Measurements from ENCODE around the gene SHANK3.

The SHANK3 gene

GRCh38 chr22:50718352-50718709 is 45.7 kb downstream of the SHANK3 start:
- no peak for DNase-seq (ENCODE audit: low read depth)
- Histone ChIP-seq H3K4me3 (ENCODE audit: low read length) (no peak overlapping the region), H3K4me1 (ENCODE audit: control insufficient read depth, insufficient read depth, low read length) (no peaks in the 10 kb centered on the region), H3K9ac (ENCODE audit: low read length) (no peak overlapping the region), H3K9me3 (ENCODE audit: control insufficient read depth, low read length) (no peaks in the 10 kb centered on the region), H3K36me3 (ENCODE audit: control insufficient read depth, insufficient read depth, low read length, severe bottlenecking) (no peaks in the 10 kb centered on the region), H3K27me3 (replicated peaks; ENCODE audit: control insufficient read depth, insufficient read depth, low read length) (peaks cover 7% of the 10 kb centered on the region)

GRCh38 chr22:50719814-50720300 is 47.2 kb downstream of the SHANK3 start:
- no peaks in the 10 kb centered on the region for H3K36me3 ChIP-seq (ENCODE audit: control insufficient read depth, insufficient read depth, low read length, severe bottlenecking)
- H3K27me3 ChIP-seq (replicated peaks; ENCODE audit: control insufficient read depth, insufficient read depth, low read length), result peaks cover 4% of the 10 kb centered on the region
- no peak overlapping the region for H3K9ac ChIP-seq (ENCODE audit: low read length)
- H3K9me3 ChIP-seq (ENCODE audit: control insufficient read depth, low read length), result no peaks in the 10 kb centered on the region
- no peak overlapping the region for H3K4me3 ChIP-seq (ENCODE audit: low read length)
- H3K4me1 ChIP-seq (ENCODE audit: control insufficient read depth, insufficient read depth, low read length), result no peaks in the 10 kb centered on the region
- no peak for DNase-seq (ENCODE audit: low read depth)

GRCh38 chr22:50720301-50721256 is 48.0 kb downstream of the SHANK3 start:
- Histone ChIP-seq H3K36me3 (ENCODE audit: control insufficient read depth, insufficient read depth, low read length, severe bottlenecking) (no peaks in the 10 kb centered on the region), H3K9ac (ENCODE audit: low read length) (no peak overlapping the region), H3K9me3 (ENCODE audit: control insufficient read depth, low read length) (no peaks in the 10 kb centered on the region), H3K27me3 (replicated peaks; ENCODE audit: control insufficient read depth, insufficient read depth, low read length) (peaks cover 4% of the 10 kb centered on the region), H3K4me1 (ENCODE audit: control insufficient read depth, insufficient read depth, low read length) (no peaks in the 10 kb centered on the region), H3K4me3 (ENCODE audit: low read length) (no peak overlapping the region)
- DNase-seq (ENCODE audit: low read depth), result peak; percentile 43

GRCh38 chr22:50721257-50721844 is 48.7 kb downstream of the SHANK3 start:
- peaks cover 3% of the 10 kb centered on the region for H3K36me3 ChIP-seq (ENCODE audit: control insufficient read depth, insufficient read depth, low read length, severe bottlenecking)

GRCh38 chr22:50722048-50722701 is 49.6 kb downstream of the SHANK3 start:
- no peaks in the 10 kb centered on the region for H3K9me3 ChIP-seq (ENCODE audit: control insufficient read depth, low read length)
- no peaks in the 10 kb centered on the region for H3K4me1 ChIP-seq (ENCODE audit: control insufficient read depth, insufficient read depth, low read length)
- no peak overlapping the region for H3K4me3 ChIP-seq (ENCODE audit: low read length)
- DNase-seq (ENCODE audit: low read depth), result no peak
- peaks cover 4% of the 10 kb centered on the region for H3K27me3 ChIP-seq (replicated peaks; ENCODE audit: control insufficient read depth, insufficient read depth, low read length)
- H3K36me3 ChIP-seq (ENCODE audit: control insufficient read depth, insufficient read depth, low read length, severe bottlenecking), result peaks cover 3% of the 10 kb centered on the region
- H3K9ac ChIP-seq (ENCODE audit: low read length), result no peak overlapping the region

More at GRCh38 chr22:50721257-50721844, 48.7 kb downstream of the SHANK3 start:
- Histone ChIP-seq H3K4me1 (ENCODE audit: control insufficient read depth, insufficient read depth, low read length) (no peaks in the 10 kb centered on the region), H3K9ac (ENCODE audit: low read length) (no peak overlapping the region), H3K4me3 (ENCODE audit: low read length) (no peak overlapping the region), H3K27me3 (replicated peaks; ENCODE audit: control insufficient read depth, insufficient read depth, low read length) (peaks cover 4% of the 10 kb centered on the region), H3K9me3 (ENCODE audit: control insufficient read depth, low read length) (no peaks in the 10 kb centered on the region)
- DNase-seq (ENCODE audit: low read depth), result no peak
